Measurements from ENCODE around the gene CD3E.

The CD3E gene

DNA sequence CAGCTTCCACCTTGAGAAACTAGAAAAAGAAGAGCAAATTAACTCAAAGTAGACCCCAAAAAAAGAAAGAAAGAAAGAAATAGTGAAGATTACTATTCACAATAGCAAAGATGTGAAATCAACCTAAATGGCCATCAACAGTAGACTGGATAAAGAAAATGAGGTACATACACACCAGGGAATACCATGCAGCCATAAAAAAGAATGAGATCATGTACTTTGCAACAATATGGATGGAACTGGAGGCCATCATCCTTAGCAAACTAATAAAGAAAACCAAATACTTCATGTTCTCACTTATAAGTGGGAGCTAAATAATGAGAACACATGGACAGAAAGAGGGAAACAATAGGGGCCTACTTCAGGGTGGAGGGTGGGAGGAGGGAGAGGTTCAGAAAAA, 24.2 kb downstream of the CD3E start:
- no peak for DNase-seq

DNA sequence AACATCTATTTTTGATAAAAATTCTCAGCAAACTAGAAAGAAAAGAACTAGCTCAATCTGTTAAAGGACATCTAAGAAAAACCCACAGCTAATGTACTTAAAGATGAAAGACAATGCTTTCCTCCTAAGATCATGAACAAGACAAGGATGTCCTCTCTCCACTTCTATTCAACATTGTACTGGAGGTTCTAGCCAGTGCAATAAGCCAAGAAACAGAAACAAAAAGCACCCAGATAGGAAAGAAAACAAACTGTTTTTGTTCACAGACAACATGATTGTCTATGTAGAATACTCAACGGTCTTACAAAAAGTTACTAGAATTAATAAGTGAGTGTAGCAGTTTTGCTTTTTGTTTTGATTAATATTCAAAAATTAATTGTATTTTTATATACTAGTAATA, 30.2 kb downstream of the CD3E start:
- no peak for DNase-seq

DNA sequence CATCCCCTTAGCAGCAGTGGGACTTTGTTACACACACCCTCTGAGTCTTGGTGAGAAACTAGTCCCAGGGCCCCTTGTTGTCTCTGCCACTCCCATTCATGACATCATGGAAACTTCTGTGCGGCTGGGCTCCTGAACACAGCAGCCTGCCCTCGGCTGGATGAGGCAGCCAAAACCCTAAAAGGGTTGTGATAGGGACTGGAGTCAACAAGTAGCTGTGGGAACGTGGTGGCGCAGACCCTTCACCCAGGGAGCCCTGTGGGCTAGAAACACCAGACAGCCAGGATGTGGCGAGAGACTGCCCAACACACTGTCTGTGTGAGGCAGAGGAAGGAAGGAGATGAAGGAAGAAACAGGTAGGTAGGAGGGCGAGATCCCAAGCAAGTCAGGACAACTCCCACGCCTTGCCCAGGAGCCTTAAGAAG, 34.1 kb downstream of the CD3E start:
- peak; percentile 69 to 92 for DNase-seq

- DNase-seq, result no peak
Measured at GRCh38 chr11:118339281-118339961, 34.9 kb downstream of the CD3E start.

DNA sequence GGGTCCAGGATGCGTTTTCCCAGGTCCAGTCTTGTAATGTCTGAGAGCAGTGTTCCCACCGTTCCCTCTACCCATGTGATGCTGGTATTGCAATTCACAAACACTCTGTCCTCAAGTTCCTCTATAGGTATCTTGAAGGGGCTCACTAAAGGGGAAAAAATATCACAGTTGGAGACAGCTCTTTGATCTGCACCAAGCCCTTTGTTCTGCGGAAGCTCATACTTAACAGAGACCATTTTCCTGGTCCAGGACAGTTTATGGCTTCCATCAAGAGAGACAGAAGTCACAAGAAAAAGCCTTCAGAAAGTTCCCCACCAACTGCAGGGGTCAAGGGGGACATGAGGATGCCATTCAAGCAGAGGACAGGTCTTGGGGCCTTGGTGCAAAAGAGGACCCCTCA, 35.9 kb downstream of the CD3E start:
- no peak for DNase-seq

GRCh38 chr11:118341261-118341660, 36.7 kb downstream of the CD3E start:
- no peak for DNase-seq

DNA sequence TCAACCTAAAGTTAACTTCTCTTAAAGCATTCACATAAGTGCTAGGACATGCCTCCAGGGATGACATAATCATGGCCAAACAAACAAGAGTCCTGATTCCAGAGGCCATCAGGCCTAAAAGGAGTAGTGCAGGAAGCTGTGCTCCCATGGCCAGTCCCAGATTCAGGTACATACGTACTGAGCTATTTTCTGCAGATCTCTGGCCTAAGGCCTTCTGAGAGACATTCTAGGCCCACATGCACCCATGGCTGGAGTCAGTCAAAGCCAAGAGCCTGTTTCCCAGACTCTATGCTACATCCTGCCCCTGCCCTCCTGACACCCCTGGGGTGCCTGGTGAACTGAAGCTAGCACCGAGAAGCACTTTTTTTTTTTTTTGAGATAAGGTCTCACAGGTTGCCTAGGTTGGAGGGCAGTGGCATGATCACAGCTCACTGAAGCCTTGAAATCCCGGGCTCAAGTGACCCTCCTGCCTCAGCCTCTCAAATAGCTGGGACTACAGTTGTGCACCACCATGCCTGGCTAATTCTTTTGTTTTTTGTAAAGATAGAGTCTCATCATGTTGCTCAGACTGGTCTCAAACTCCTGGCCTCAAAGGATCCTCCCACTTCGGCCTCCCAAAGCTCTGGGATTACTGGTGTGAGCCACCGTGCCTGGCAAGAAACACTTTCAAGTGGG, 37.4 kb downstream of the CD3E start:
- DNase-seq, result no peak

DNA sequence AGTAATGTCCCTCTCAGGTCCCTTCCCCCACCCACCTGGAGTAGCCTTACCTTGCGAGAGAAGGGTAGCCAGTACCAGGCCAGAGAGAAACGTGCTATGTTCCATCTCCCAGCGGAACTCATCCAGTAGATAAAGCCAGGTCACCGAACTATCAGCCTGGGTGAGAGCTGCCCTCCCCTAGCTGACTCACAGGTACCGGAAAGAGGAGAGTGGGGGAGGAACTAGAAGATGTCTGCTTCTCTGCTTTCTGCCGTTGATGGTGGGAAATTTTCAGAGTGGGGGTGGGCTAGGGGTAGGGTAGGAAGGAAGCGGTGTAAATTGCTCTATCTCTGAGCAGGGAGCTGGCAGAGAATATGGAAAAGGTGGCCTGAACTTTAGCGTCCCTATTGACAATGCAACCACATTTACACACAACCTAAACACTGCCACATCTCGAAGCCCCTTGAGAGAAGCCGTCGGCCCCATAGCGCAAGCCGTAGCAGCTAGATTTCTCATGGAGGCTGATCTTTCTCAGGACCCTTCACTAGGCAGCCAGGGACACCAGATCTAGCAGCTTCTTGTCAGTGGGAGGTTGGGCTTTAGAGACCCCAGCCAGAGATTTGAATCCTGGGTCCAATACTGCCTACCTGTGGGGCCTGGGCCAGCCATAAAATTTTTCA, 38.1 kb downstream of the CD3E start, which contains the start of gene CD3D:
CD3D (minus strand) TSS at position 203 of the 659 bp plus-strand sequence; CDS start at position 105, 98 bp downstream.
- DNase-seq, result peak; percentile 53 to 80

GRCh38 chr11:118343248-118343647, 38.7 kb downstream of the CD3E start:
- DNase-seq, result peak in 1 of 2 experiments; percentile 23

- DNase-seq, result peak; percentile 60 to 68
Measured at GRCh38 chr11:118343981-118344515, 39.5 kb downstream of the CD3E start, which contains the start of gene CD3G. CD3G (plus strand) TSS chr11:118344344; CDS start chr11:118344424, 80 bp downstream.

GRCh38 chr11:118349475-118349874, 44.9 kb downstream of the CD3E start:
- no peak for DNase-seq

DNA sequence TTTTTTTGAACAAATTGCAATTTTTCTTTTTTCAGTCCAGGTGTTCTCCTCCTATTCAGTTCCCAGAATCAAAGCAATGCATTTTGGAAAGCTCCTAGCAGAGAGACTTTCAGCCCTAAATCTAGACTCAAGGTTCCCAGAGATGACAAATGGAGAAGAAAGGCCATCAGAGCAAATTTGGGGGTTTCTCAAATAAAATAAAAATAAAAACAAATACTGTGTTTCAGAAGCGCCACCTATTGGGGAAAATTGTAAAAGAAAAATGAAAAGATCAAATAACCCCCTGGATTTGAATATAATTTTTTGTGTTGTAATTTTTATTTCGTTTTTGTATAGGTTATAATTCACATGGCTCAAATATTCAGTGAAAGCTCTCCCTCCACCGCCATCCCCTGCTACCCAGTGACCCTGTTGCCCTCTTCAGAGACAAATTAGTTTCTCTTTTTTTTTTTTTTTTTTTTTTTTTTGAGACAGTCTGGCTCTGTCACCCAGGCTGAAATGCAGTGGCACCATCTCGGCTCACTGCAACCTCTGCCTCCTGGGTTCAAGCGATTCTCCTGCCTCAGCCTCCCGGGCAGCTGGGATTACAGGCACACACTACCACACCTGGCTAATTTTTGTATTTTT, 48.7 kb downstream of the CD3E start:
- no peak for DNase-seq

DNA sequence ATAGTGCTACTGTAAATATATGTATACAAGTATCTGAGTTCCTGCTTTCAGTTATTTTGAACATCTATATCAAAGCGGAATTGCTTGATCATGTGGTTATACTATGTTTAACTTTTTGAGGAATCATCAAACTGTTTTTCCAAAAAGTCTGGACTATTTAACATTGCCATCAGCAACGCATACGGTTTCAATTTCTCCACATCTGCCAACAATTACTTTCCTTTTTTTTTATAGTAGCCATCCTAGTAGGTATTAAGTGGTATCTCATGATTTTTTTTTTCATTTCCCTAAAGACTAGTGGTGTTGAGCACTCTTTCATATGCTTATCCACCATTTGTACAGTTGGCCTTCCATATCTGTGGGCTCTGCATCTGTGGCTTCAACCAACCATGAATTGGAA, 53.5 kb downstream of the CD3E start:
- DNase-seq, result no peak

GRCh38 chr11:118359295-118359958, 54.9 kb downstream of the CD3E start, which contains the start of gene UBE4A:
UBE4A (plus strand) TSS chr11:118359600; CDS start chr11:118365081, 5,481 bp downstream.
- peak; percentile 97 to 98 for DNase-seq

GRCh38 chr11:118364956-118365615, 60.6 kb downstream of the CD3E start:
- DNase-seq, result no peak
